Measurements from ENCODE around the gene CTCF. TPM values are rescaled to one million over a fixed set of nuclear protein-coding genes. Genes with fewer than 3 reads are reported as not detected.
A peak's percentile ranks its signal among the peaks of the same experiment; 100 is the strongest.

The CTCF gene
- total RNA-seq, 4 donors from 2014 or later = 41.0 to 49.9 (median 44.2) TPM

GRCh38 chr16:67518676-67519075, 43.6 kb upstream of the CTCF start:
- DNase-seq (ENCODE audit: low spot score in 2 of 2) = no peak
- WGBS, 2 donors = 77 to 78% methylated on average over 8 of the region's 8 CpGs
- H3K4me3 ChIP-seq (ENCODE audit: low read depth, poor library complexity, severe bottlenecking) = no peak overlapping the region
- no peak for TF ChIP-seq POLR2A (IDR thresholded peaks at IDR 0.05)
- no peak for TF ChIP-seq CTCF (IDR thresholded peaks at IDR 0.05)
- intact Hi-C loops (cut with DNase I; ENCODE audit: low total_unique reads) = no loop called here

- DNase-seq (ENCODE audit: low spot score in 2 of 2) = no peak
- no peak overlapping the region for H3K4me3 ChIP-seq (ENCODE audit: low read depth, poor library complexity, severe bottlenecking)
- no peak for TF ChIP-seq CTCF (IDR thresholded peaks at IDR 0.05)
- no peak for TF ChIP-seq POLR2A (IDR thresholded peaks at IDR 0.05)
- WGBS, 2 donors = 73 to 84% methylated on average over 4 of the region's 4 CpGs
- intact Hi-C loops (cut with DNase I; ENCODE audit: low total_unique reads) = no loop called here
These were observed 43.1 kb upstream of the CTCF start for GRCh38 chr16:67519242-67519641.

- peak; percentile 96 to 99 for DNase-seq (ENCODE audit: low spot score in 2 of 2)
- 0 to 1% methylated on average over 23 of the region's 25 CpGs for WGBS, 2 donors
- TF ChIP-seq POLR2A (IDR thresholded peaks at IDR 0.05) = no peak
- TF ChIP-seq CTCF (IDR thresholded peaks at IDR 0.05) = peak in 1 of 3 donors; percentile 80
- intact Hi-C loops (cut with DNase I; ENCODE audit: low total_unique reads) = no loop called here
- no peak overlapping the region for H3K4me3 ChIP-seq (ENCODE audit: low read depth, poor library complexity, severe bottlenecking)
These were observed 41.1 kb upstream of the CTCF start for GRCh38 chr16:67521095-67521804.

- WGBS, 2 donors = 71 to 73% methylated on average over 11 of the region's 11 CpGs
- intact Hi-C loops (cut with DNase I; ENCODE audit: low total_unique reads) = no loop called here
- DNase-seq (ENCODE audit: low spot score in 2 of 2) = no peak
- no peak overlapping the region for H3K4me3 ChIP-seq (ENCODE audit: low read depth, poor library complexity, severe bottlenecking)
- TF ChIP-seq POLR2A (IDR thresholded peaks at IDR 0.05) = no peak
- TF ChIP-seq CTCF (IDR thresholded peaks at IDR 0.05) = no peak
These were observed 37.0 kb upstream of the CTCF start for GRCh38 chr16:67525176-67525860.

- WGBS, 2 donors = 74 to 81% methylated on average over 3 of the region's 3 CpGs
- intact Hi-C loops (cut with DNase I; ENCODE audit: low total_unique reads) = no loop called here
- TF ChIP-seq POLR2A (IDR thresholded peaks at IDR 0.05) = no peak
- TF ChIP-seq CTCF (IDR thresholded peaks at IDR 0.05) = no peak
- no peak for DNase-seq (ENCODE audit: low spot score in 2 of 2)
- H3K4me3 ChIP-seq (ENCODE audit: low read depth, poor library complexity, severe bottlenecking) = no peak overlapping the region
These were observed 36.1 kb upstream of the CTCF start for GRCh38 chr16:67526149-67526791.

Measured in lower leg skin (tissue), 4 donors.